ENCODE data around the gene ZSCAN1.
"Not testable (repeated sequence)": the region's sequence is repeated elsewhere in the genome, so short reads cannot be mapped to it uniquely, and the experiment has no call there.

ZSCAN1 gene

GRCh38 chr19:58033741-58034476, at the start of gene ZSCAN1:
ZSCAN1 (plus strand) TSS chr19:58034025; CDS start chr19:58037837, 3,812 bp downstream.
- DNase-seq: peak; percentile 7

- no peak for DNase-seq
Observed at GRCh38 chr19:57992841-57993240, 41.0 kb upstream of the ZSCAN1 start.

- DNase-seq: no peak
Observed at GRCh38 chr19:58000677-58001076, 33.1 kb upstream of the ZSCAN1 start.

- peak; percentile 1 for DNase-seq
Observed at GRCh38 chr19:58001895-58002369, 31.9 kb upstream of the ZSCAN1 start.

- peak; percentile 87 for DNase-seq
Observed at GRCh38 chr19:58002384-58003173, 31.2 kb upstream of the ZSCAN1 start, which contains the start of gene ZNF606. ZNF606 (minus strand) TSS chr19:58002820; CDS start chr19:58001319, 1,501 bp downstream.

GRCh38 chr19:58003174-58003828, 30.5 kb upstream of the ZSCAN1 start:
- no peak for DNase-seq

GRCh38 chr19:58007285-58007684, 26.5 kb upstream of the ZSCAN1 start:
- DNase-seq: no peak

- DNase-seq: not testable (repeated sequence)
Observed at GRCh38 chr19:58008877-58009276, 24.9 kb upstream of the ZSCAN1 start.

- no peak for DNase-seq
Observed at GRCh38 chr19:58009301-58009665, 24.5 kb upstream of the ZSCAN1 start.

- DNase-seq: peak; percentile 61
Observed at GRCh38 chr19:58009666-58010301, 24.0 kb upstream of the ZSCAN1 start.

GRCh38 chr19:58010507-58010906, 23.3 kb upstream of the ZSCAN1 start:
- DNase-seq: no peak

GRCh38 chr19:58014141-58014540, 19.7 kb upstream of the ZSCAN1 start:
- no peak for DNase-seq

- no peak for DNase-seq
Observed at GRCh38 chr19:58020129-58020528, 13.7 kb upstream of the ZSCAN1 start.

- DNase-seq: peak; percentile 44
Observed at GRCh38 chr19:58021541-58022282, 12.1 kb upstream of the ZSCAN1 start.

GRCh38 chr19:58022283-58022660, 11.6 kb upstream of the ZSCAN1 start:
- DNase-seq: no peak

GRCh38 chr19:58024661-58025060, 9.2 kb upstream of the ZSCAN1 start:
- no peak for DNase-seq

GRCh38 chr19:58034477-58034793, 610 bp downstream of the ZSCAN1 start:
- DNase-seq: no peak

- no peak for DNase-seq
Observed at GRCh38 chr19:58035863-58036262, 2.0 kb downstream of the ZSCAN1 start.

GRCh38 chr19:58037927-58038687, 4.3 kb downstream of the ZSCAN1 start:
- no peak for DNase-seq

- no peak for DNase-seq
Observed at GRCh38 chr19:58038688-58039204, 4.9 kb downstream of the ZSCAN1 start.

All from inflammatory macrophage treated with lipopolysaccharide for 4 hours (primary cell).